ENCODE data around the gene P2RY10. TPM values are rescaled to one million over a fixed set of nuclear protein-coding genes. Genes with fewer than 3 reads are reported as not detected.

The P2RY10 gene
- total RNA-seq, 1 donor from 2014 or later, result not detected

GRCh38 chrX:78958419-78959116 is 13.4 kb downstream of the P2RY10 start:
- Histone ChIP-seq H3K9me3 (replicated peaks) (no peaks in the 10 kb centered on the region), H3K4me1 (no peaks in the 10 kb centered on the region), H3K27me3 (ENCODE audit: low read depth) (no peaks in the 10 kb centered on the region), H3K27ac (replicated peaks) (no peak overlapping the region), H3K36me3 (no peaks in the 10 kb centered on the region), H3K4me3 (no peak overlapping the region)
- intact Hi-C loops (cut with micrococcal nuclease), result no loop called here
- DNase-seq, result no peak
- TF ChIP-seq, protein P1, sequence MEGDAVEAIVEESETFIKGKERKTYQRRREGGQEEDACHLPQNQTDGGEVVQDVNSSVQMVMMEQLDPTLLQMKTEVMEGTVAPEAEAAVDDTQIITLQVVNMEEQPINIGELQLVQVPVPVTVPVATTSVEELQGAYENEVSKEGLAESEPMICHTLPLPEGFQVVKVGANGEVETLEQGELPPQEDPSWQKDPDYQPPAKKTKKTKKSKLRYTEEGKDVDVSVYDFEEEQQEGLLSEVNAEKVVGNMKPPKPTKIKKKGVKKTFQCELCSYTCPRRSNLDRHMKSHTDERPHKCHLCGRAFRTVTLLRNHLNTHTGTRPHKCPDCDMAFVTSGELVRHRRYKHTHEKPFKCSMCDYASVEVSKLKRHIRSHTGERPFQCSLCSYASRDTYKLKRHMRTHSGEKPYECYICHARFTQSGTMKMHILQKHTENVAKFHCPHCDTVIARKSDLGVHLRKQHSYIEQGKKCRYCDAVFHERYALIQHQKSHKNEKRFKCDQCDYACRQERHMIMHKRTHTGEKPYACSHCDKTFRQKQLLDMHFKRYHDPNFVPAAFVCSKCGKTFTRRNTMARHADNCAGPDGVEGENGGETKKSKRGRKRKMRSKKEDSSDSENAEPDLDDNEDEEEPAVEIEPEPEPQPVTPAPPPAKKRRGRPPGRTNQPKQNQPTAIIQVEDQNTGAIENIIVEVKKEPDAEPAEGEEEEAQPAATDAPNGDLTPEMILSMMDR (IDR thresholded peaks at IDR 0.05; ENCODE audit: borderline replicate concordance), result no peak

- H3K4me1 ChIP-seq, result no peaks in the 10 kb centered on the region
- H3K27me3 ChIP-seq (ENCODE audit: low read depth), result no peaks in the 10 kb centered on the region
- intact Hi-C loops (cut with micrococcal nuclease), result no loop called here
- no peak overlapping the region for H3K4me3 ChIP-seq
- H3K27ac ChIP-seq (replicated peaks), result no peak overlapping the region
- no peak for DNase-seq
- TF ChIP-seq, protein P1 (IDR thresholded peaks at IDR 0.05; ENCODE audit: borderline replicate concordance), result no peak
- no peaks in the 10 kb centered on the region for H3K9me3 ChIP-seq (replicated peaks)
- no peaks in the 10 kb centered on the region for H3K36me3 ChIP-seq
Observed at GRCh38 chrX:78960888-78961287, 15.7 kb downstream of the P2RY10 start.

- no peak for DNase-seq
- Histone ChIP-seq H3K27me3 (ENCODE audit: low read depth) (no peaks in the 10 kb centered on the region), H3K27ac (replicated peaks) (no peak overlapping the region), H3K4me3 (no peak overlapping the region), H3K9me3 (replicated peaks) (peaks cover under 1% of the 10 kb centered on the region), H3K4me1 (no peaks in the 10 kb centered on the region), H3K36me3 (no peaks in the 10 kb centered on the region)
- TF ChIP-seq, protein P1 (IDR thresholded peaks at IDR 0.05; ENCODE audit: borderline replicate concordance), result no peak
- intact Hi-C loops (cut with micrococcal nuclease), result no loop called here
Observed at GRCh38 chrX:78964598-78964997, 19.4 kb downstream of the P2RY10 start.

DNA sequence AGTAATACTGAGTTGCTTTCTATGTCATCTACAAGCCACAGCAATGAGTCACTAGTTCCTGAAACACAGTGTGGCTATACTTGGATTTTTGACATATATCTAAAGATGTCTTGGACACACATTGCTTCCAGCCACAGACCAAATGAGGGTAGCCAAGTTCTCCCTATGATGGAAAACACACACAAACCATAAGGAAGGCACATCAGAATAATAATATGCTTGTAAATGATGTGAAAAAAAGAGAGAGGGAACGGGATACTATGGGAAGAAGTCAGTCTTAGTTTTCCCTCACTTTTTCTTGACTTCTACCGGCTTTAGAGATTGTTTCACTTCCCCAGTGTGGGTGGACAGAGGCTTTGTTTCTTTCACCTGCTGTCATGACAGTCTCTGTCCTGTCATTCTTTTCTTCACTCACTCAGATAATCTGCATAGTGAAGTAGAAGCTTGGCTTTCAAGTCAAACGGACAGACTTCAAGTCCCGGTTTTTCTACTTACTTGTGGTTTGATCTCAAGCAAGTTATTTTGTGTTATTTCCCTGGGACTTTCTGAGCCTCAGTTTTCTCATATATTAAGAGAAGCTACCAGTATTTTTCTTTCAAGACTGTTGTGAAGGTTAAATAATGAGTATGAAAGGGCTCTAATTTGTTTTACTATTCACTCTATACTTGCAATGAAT is 34.7 kb downstream of the P2RY10 start:
- intact Hi-C loops (cut with micrococcal nuclease), result no loop called here
- no peak for DNase-seq
- no peaks in the 10 kb centered on the region for H3K36me3 ChIP-seq
- no peak overlapping the region for H3K27ac ChIP-seq (replicated peaks)
- no peak overlapping the region for H3K4me3 ChIP-seq
- H3K9me3 ChIP-seq (replicated peaks), result no peaks in the 10 kb centered on the region
- TF ChIP-seq, protein P1 (IDR thresholded peaks at IDR 0.05; ENCODE audit: borderline replicate concordance), result no peak
- no peaks in the 10 kb centered on the region for H3K4me1 ChIP-seq
- no peaks in the 10 kb centered on the region for H3K27me3 ChIP-seq (ENCODE audit: low read depth)

GRCh38 chrX:78989349-78989748 is 44.2 kb downstream of the P2RY10 start:
- H3K36me3 ChIP-seq, result no peaks in the 10 kb centered on the region
- H3K4me3 ChIP-seq, result no peak overlapping the region
- no peaks in the 10 kb centered on the region for H3K9me3 ChIP-seq (replicated peaks)
- intact Hi-C loops (cut with micrococcal nuclease), result no loop called here
- TF ChIP-seq, protein P1 (IDR thresholded peaks at IDR 0.05; ENCODE audit: borderline replicate concordance), result no peak
- no peak for DNase-seq
- no peak overlapping the region for H3K27ac ChIP-seq (replicated peaks)
- H3K4me1 ChIP-seq, result no peaks in the 10 kb centered on the region
- no peaks in the 10 kb centered on the region for H3K27me3 ChIP-seq (ENCODE audit: low read depth)

All from left ventricle myocardium inferior (tissue), 1 donor.